ENCODE measurements around the gene DIABLO. TPM values are rescaled to one million over a fixed set of nuclear protein-coding genes. Genes with fewer than 3 reads are reported as not detected.

Gene DIABLO
- total RNA-seq, 1 experiment from 2014 or later: 74.6 TPM

DNA sequence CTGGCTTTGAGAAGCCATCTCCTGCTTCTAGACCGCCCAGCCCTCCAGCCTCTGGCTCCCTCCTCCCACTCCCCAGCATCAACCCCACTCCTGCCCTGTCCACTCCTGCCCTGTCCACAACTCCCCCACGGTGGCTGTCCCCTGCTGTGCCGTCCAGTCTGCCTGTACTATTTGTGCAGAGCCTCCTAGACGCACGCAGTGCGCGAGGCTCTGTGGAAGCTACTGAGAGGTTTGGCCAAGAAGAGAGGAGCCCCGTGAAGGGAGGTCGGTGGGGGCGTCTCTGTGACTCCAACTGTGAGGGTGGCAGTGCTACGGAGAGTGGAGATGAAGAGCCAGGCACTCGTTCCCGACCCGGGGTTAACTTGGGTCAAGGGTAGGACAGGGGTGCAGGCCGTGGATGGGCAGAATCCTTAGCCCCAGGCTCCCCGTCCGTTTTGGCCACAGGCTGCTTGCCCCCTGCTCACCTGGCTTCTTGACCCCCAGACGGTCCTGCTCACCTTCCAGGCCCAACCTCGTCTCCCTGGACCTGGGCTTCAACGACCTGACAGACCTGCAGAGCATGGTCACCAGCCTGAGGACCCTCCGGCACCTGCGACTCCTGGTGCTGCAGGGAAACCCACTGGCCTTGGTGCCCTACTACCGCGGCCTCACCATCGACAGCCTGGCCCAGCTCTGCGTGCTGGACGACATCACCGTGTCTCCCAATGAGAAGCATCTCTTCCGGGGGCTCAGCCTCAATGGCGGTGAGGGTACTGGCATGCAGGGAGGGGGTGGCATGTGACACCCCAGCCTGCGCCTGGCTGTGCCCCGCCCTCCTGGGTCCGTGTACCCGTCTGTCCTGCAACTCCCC lies 36.0 kb downstream of the DIABLO start:
- Histone ChIP-seq H2AFZ (ENCODE audit: low read length) (no peak overlapping the region), H2AK5ac (ENCODE audit: insufficient read length, low read length) (no peak overlapping the region), H3K18ac (ENCODE audit: insufficient read length, low read depth, low read length) (no peak overlapping the region), H3T11ph (ENCODE audit: low read length) (no peak overlapping the region), H3K4me2 (ENCODE audit: insufficient read depth, insufficient read length, low read length) (no peak overlapping the region), H3K4ac (ENCODE audit: low read depth, low read length) (no peak overlapping the region), H3K56ac (ENCODE audit: insufficient read length, low read depth, low read length) (no peak overlapping the region), H2BK20ac (ENCODE audit: low read depth, low read length, poor library complexity, severe bottlenecking) (no peak overlapping the region), H3K27me3 (ENCODE audit: insufficient read depth, low read length) (no peaks in the 10 kb centered on the region), H2BK15ac (ENCODE audit: low read depth, low read length) (no peak overlapping the region), H3K23me2 (ENCODE audit: insufficient read length, low read depth, low read length, poor library complexity, severe bottlenecking) (no peaks in the 10 kb centered on the region), H3K23ac (ENCODE audit: insufficient read length, low read depth, low read length) (no peak overlapping the region), H2BK120ac (ENCODE audit: low read depth, low read length, poor library complexity, severe bottlenecking) (no peak overlapping the region), H4K20me1 (ENCODE audit: control insufficient read depth, insufficient read depth, insufficient read length) (peaks cover 3% of the 10 kb centered on the region), H3K9me3 (ENCODE audit: control insufficient read depth, low read depth, low read length) (no peaks in the 10 kb centered on the region), H3K79me2 (ENCODE audit: insufficient read depth, low read length) (no peaks in the 10 kb centered on the region), H3K27ac (ENCODE audit: insufficient read length, low read depth, low read length) (no peak overlapping the region), H4K5ac (ENCODE audit: insufficient read length, low read depth, low read length) (no peak overlapping the region), H3K4me1 (ENCODE audit: insufficient read depth, low read length) (no peaks in the 10 kb centered on the region), H3K14ac (ENCODE audit: insufficient read depth, low read length) (no peak overlapping the region), H3K9ac (ENCODE audit: extremely low read depth, insufficient read length, low read length) (no peak overlapping the region), H3K79me1 (ENCODE audit: insufficient read depth, low read depth, low read length, poor library complexity, severe bottlenecking) (no peaks in the 10 kb centered on the region), H2BK12ac (ENCODE audit: insufficient read length, low read depth, low read length) (no peak overlapping the region), H2BK5ac (ENCODE audit: insufficient read length, low read length) (no peak overlapping the region), H4K91ac (ENCODE audit: insufficient read length, low read depth, low read length) (no peak overlapping the region), H4K8ac (replicated peaks; ENCODE audit: insufficient read length, low read depth, low read length) (no peak overlapping the region)
- WGBS (ENCODE audit: extremely low coverage, insufficient read length, low lambda C conversion rate): no CpG with 5 or more reads among the region's 34 CpGs
- H3K27me3 Mint-ChIP-seq (ENCODE audit: low read depth): peaks cover 8% of the 10 kb centered on the region
- H3K27ac Mint-ChIP-seq: no peak overlapping the region
- peaks cover 0 to 2% of the 10 kb centered on the region in 2 experiments; a peak in 2 of 5 replicates for H3K9me3 Mint-ChIP-seq
- no peaks in the 10 kb centered on the region; a peak in 1 of 7 replicates for H3K36me3 Mint-ChIP-seq (ENCODE audit: insufficient read depth in 1 of 3, low read depth in 3 of 3)
- no peak for TF ChIP-seq CTCF (conservative IDR thresholded peaks at IDR 0.05)
- no peak overlapping the region; a peak in 1 of 5 replicates for H3K4me3 Mint-ChIP-seq
- DNase-seq: no peak
- H3K4me1 Mint-ChIP-seq: peaks cover 0 to 6% of the 10 kb centered on the region in 2 experiments; a peak in 1 of 4 replicates
